CD4-positive, alpha-beta T cell treated with Interleukin-4 for 1 hour (primary cell): Measurements from ENCODE around the gene ARPC1A.
"Not testable (repeated sequence)": the region's sequence is repeated elsewhere in the genome, so short reads cannot be mapped to it uniquely, and the experiment has no call there.

ENCODE experiments used
- DNase-seq, 2 donors: peaks; one replicate each; pipeline ENCODE4 v3.0.0-alpha.2; 2020 to 2022

ARPC1A gene

DNA sequence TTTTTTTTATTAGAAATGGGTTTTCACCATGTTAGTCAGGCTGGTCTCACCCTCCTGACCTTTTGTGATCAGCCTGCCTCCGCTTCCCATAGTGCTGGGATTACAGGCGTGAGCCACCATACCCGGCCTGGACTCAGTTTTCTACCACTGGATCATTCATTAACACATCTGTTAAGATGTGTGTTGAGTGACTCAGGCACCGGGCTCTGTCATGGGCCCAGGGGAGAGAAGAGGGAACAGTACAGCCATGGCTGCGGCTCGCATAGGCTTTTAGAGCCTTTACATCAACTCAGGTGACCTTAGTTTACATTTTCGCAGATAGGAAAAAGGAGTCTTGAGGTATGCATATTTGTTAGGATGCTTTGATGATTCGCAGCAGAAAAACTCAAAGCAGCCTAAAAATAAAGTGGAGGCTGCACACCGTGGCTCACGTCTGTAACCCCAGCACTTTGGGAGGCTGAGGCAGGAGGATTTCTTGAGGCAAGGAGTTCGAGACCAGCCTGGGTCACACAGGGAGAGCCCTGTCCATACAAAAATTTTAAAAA is 45.8 kb downstream of the ARPC1A start:
- DNase-seq = no peak

DNA sequence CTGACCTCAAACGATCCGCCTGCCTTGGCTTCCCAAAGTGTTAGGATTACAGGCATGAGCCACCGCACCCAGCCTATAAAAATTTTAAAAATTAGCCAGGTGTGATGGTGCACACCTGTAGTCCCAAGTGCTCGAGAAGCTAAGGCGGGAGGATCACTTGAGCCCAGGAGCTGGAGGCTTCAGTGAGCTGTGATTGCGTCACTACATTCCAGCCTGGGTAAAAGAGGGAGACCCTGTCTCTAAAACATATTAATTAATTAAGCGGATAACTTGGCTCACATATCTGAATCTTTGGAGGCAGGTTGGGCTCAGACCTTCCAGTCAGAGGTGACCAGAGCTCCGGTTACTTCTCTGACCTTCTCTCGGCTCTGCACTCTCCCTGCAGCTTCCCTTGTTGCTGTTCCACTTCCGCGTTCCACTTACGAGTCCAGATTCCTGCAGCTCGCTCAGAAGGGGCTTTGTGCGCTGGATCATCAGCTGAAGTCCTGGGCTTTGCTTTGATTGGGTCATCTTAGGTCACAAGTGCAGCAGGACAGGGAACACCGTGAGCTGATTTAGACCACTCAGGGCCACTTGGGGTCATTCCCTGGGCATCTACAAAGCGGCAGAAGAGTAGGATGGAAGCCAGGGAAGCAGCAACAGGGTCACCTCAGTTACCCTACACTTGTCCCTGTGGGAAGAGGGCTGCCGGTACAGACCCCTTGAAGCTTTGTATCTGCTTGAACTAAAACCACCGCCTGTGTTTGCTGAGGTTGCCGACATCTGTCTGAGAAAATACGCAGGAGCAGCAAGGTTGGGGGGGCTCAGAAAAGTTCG is 46.8 kb downstream of the ARPC1A start:
- DNase-seq = no peak

DNA sequence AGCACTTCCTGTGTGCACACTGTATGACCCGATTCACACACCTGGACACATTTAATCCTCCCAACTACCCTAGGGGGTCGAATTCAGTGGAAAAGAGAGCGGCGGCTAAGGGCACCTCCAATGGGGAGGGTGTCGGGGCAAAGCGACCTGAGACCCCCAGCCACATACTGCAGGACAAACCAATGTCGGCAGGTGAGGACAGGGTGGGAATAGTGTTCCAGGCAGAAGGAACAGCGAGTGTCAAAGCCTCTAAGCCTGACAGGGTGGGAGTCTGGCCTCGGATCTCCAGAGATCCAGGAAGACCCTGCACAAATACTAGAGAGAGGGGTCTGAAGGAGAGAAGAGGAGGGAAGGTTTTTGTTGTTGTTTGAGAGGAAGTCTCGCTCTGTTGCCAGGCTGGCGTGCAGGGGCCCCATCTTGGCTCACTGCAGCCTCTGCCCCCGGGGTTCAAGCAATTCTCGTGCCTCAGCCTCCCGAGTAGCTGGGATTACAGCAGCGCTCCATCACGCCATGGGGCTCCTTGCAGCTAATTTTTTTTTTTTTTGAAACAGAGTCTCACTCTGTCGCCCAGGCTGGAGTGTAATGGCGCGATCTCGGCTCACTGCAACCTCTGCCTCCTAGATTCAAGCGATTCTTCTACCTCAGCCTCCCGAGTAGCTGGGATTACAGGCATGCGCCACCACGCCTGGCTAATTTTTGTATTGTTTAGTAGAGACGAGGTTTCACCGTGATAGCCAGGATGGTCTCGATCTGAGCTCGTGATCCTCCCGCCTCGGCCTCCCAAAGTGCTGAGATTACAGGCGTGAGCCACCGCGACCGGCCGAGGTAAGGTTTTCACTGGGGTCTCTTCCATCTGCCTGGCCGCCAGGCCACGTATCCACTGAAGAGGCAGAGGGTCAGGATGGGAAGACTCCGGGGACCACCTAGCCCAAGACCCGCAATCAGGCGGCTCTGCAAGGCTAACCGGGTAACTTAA is 47.7 kb downstream of the ARPC1A start:
- no peak for DNase-seq

DNA sequence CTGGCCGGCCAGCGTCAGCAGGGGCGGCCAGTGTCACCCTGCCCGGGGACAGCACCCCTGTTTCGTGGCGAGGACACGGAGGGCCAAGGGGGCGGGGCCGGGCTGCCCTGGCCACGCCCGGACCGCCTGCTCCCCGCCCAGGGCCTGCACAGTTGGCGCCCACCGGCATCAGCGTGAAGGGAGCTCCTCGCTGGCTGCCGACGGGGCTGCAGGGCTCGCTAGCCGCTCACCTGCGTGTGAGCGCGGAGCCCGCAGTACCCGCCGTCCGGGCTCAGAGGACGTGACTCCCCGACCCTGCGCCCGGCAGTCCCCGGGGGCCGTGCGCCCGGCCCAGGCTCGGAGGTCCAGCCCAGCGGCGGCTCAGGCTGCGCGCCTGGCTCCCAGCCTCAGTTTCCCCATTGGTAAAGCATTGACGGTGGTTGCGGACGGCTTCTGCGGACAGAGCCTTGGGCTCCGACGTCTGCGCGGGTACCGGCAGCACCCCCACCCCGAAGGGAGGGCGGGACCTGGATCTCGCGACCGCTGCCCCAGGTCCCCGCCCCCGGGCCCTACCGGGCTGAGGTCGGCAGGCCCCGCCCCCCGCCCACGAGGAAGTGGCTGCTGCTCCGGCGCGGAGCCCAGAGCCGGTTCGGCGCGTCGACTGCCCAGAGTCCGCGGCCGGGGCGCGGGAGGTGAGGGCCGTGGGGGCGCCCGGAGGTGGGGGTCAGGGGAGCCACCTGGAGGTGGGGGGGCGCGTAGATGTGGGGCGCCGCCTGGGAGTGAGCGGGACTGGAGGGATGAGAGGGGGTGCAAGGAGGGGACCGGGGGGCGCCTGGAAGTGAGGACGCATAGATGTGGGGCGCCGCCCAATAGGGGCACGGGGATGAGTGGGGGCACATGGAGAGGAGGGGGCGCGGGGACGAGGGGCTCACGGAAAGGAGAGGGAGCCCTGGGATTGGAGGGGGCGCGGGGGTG is 48.7 kb downstream of the ARPC1A start, which contains the start of gene ARPC1B:
TSS of gene ARPC1B (plus strand) at position 620 of the 954 bp plus-strand sequence. CDS start 10,985 bp downstream, outside the sequence.
- peak; percentile 86 for DNase-seq

DNA sequence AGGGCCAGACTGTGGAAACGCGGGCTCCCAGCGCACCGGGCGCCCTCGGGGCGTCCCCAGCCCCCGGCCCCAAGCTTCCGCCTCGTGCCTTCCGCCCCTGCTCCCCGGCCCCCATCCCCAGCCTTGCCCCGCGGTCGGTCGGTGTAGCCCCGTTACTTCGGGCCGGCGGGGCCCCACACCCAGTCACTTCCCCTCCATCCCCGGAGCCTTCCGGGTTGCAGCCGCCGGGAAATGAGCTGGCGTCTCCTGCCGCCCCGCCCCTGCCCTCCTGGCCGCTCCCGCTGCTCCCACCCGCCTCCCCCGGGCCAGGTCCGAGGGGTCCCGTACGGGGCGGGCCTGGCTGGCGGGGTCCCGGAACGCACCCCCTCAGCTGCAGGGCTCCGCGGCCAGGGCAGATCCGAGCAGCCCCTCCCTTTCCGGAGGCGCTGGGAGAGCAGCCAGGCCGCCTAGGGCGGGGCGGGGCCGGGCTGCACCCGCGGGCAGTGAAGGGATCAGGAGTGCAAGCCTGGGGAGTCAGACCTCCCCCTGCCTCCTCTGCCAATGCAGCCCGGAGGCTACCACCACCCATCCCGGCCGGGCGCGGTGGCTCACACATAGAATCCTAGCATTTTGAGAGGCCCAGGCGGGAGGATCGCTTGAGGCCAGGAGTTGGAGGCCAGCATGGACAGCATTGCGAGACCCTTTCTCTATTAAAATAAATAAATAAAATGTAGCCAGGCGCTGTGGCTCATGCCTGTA is 49.5 kb downstream of the ARPC1A start:
- DNase-seq = peak; percentile 57 to 70

DNA sequence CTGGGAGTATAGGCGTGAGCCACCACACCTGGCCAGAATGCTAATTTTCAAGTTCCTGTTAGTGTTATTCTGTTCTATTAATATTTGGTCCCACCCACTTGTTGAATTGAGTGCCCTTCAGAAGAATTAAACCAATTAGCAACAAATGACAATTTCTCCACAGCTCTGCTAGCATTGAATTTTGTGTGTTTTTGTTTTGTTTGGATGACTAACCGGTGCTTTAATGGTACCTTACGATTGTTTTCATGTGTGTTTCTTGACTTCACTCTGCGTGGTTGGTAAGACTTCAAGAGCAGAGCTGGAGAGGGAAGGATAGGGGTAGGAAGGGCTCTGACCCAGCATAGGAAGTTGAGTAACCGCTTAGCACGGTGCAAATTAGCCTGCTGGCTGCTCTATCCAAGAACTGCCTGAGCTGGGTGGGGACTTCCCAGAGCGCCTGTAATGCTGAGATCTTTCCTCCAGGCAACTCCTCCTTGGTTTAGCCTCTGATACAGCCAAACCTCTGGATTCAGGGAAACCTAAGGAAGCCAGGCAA is 53.4 kb downstream of the ARPC1A start:
- peak; percentile 71 to 74 for DNase-seq

DNA sequence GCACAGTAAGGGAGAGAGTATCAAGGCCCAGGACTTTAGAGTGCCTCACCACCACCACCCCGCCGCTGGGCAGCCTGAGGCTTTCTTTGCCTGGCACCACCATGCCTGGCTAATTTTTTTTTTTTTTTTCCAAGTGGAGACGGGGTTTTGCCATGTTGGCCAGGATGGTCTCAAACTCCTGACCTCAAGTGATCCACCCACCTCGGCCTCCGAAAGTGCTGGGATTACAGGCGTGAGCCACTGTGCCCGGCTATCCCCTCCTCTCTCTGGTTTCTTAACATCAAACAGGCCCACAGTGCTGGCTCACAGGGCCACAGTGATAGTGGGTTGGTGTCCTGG is 54.0 kb downstream of the ARPC1A start:
- not testable (repeated sequence) for DNase-seq

DNA sequence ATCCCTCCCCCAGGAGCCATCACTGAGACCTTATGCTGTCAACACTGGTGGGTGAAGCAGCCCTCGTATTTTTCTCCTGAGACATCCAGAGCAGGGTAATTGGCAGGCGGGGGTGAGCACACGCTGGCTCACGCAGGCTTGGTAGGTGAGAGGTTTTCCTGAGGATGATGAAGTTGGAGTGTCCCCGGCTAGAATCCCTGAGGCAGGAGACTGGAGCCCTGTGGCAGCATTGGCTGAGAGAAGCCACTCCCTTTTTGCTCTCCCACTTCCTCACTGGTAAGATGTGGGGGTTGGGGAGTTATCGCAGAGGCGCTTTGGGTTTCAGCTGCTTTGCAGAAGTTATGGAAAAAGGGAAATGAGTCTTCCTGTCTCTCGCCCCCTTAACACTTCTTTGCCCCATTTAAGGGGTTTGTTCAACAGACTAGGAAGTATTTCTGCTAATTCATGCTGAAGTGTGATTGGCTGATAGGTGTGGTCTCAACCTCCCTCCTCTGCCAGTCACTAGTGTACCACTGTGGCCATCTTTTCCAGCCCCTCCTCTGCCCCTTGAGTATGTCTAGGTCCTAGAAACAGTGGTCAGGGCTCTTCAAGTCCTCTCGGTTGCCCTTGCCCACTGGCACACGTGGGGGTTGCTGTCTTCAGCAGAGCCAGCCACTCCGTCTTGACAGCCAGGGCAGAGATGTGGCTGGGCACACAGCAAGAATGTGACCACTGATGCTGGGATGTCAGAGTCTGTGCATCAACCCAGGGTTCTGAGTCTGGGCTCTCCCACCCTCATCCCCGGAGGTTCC is 54.5 kb downstream of the ARPC1A start:
- DNase-seq = peak; percentile 66 to 74

DNA sequence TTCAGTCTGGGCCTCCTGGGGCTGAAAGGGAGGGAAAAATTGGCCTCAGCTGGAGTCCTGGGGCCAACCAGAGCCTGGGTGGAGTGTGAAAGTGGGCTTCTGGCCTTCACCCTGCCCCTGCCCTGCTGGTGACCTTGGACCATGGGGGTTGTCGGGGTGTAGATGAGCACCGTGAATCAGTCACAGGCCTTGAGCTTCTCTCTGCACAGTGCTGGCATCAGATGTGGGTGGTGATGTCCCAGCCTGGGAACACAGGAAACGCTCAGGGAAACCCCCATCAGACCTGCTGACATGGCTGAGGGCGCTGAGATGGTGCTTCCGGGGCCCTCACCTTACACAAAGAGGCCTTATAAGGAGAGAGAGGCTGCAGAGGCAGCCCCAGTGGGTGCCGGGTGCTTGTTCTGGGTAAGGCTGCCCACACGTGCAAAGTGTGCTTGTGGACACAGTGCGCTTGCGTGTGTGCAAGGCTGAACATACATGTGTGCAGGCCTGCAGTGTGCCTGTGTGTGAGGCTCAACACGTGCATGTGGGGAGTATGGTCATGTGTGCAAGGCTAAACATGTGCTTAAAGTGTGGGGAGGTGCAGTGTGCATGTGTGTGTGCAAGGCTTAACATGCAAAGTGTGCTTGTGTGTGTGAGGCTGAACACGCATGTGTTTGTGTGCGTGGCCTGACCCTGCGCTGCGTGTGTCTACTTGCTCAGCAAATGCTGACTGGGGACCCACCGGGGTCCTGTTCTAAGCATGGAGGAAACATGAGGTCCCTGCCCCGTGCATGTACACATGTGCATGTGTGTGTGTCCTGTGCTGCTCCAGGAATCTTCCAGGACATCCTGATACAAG is 55.3 kb downstream of the ARPC1A start:
- peak; percentile 94 to 95 for DNase-seq

DNA sequence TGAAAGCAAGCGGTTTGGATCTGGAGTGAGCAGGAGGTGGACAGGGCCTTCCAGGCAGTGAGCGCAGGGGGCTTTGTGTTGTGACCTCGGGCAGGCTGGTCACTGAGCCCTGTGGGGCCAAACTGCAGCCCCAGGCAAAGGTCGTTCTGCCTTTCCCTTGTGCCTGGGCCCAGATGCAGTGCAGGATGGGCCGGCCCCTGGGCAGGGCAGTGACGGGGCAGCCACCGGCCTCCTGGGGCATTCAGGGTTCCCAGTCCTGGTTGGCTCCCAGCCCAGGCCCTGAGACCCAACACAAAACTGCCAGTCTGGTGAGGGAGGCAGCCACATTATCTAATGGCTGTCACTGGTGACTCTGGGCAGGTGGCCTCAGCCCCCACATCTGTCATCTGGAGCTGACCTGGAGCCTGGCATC is 56.0 kb downstream of the ARPC1A start:
- no peak for DNase-seq

DNA sequence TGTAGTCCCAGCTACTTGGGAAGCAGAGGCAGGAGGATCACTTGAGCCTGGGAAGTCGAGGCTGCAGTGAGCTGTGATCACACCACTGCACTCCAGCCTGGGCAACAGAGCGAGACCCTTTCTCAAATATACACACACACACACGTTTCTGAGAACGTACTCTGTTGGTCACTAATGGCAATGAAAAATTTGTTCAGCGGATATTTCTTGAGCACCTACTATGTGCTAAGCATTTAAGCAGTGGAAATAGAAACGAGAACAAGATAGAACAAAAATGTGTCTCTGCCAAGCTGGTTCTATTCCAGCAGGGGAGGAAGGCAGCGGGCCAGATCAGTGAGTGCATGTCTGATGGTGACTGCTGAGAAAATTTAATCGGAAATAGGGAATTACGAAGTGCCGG is 57.5 kb downstream of the ARPC1A start:
- no peak for DNase-seq

DNA sequence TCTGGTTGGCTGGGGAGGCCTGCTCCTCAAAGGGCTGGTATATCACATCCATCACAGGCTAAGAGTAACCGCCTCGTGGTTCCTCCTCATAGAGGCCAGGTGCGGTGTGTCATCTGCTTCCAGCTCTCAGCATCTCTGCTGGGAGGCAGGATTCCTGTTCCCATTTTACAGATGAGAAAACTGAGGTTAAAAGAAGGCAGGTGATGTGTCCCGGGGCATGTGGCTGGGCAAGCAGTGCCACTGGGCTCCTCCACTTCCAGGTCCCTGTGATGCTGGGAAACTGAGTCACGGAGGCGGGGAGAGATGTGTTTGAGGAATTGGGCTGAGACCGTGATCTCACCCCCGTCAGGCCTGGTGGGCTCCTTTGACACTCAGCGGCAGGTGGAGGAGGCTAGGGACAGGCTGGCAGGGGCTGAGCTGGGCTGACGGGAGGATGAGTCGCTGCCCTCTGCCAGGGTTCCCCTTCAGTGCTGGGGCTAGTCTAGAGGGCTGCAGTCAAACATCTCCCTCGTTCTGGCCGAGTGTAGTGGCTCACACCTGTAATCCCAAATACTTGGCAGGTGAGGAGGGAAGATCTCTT is 58.2 kb downstream of the ARPC1A start:
- no peak for DNase-seq

DNA sequence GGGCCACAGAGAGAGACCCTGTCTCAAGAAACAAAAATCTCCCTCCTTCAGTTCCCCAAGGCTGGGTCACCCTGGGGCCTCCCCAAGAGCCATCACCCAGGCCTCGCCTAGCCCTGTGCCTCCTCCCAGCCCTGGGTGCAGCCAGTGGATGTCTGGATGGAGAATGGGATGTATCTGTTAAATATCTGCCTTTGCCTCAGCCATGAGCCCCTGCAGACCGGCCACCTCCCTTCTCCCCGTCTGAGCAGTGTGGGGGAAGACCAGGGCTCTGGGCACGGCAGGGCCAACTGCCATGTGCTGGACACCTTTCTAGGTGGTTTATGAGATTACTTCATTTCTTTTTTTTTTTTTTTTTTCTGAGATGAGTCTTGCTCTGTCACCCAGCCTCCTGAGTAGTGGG is 58.8 kb downstream of the ARPC1A start:
- DNase-seq = no peak

DNA sequence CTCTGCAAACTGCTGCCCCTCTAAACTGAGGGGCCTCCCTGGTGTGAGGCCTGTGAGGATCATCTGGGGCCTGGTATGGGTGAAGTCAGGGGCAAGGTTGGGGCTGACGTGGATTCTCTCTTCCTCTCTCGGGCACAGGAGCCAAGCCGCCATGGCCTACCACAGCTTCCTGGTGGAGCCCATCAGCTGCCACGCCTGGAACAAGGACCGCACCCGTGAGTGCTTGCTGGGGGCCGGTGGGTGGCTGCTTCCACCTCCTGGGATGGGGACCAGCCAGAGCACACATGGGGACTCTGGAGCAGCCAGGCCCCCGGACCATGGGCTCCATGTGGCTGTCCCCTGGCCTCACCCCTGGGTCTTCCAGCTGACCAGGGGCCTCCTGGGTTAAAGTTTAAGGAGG is 59.9 kb downstream of the ARPC1A start:
- no peak for DNase-seq

DNA sequence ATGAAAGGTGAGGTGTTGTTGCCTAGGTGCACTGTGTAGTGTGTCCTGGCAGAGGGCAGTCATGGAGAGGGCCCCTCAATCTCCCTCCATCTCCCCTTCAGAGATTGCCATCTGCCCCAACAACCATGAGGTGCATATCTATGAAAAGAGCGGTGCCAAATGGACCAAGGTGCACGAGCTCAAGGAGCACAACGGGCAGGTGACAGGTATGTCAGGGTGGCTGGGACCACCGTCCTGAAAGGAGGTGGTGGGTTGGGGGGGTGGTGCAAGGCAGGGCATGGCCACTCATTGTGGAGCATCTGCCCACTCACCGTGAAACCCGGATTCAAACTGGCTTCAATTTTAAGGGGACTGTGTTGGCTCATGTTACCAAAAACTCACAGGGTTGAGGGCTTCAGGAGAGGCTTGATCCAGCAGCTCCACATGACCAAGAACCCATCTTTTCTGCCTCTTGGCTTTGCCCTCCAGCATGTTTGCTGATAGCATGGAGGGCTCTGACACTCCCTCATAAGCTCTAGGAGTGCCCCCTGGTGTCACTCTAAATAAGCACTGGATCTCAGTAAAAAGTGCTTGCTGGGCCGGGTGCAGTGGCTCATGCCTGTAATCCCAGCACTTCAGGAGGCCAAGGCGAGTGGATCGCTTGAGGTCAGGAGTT is 61.0 kb downstream of the ARPC1A start:
- peak; percentile 57 to 63 for DNase-seq

DNA sequence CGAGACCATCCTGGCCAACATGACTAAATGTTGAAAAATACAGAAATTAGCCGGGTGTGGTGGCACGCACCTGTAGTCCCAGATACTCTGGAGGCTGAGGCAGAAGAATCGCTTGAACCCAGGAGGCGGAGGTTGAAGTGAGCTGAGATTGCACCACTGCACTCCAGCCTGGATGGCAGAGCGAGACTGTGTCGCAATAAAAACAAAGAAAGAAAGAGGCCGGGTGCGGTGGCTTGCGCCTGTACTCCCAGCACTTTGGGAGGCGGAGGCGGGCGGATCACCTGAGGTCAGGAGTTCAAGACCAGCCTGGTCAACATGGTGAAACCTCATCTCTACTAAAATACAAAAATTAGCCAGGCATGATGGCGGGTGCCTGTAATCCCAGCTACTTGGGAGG is 61.5 kb downstream of the ARPC1A start:
- not testable (repeated sequence) for DNase-seq

DNA sequence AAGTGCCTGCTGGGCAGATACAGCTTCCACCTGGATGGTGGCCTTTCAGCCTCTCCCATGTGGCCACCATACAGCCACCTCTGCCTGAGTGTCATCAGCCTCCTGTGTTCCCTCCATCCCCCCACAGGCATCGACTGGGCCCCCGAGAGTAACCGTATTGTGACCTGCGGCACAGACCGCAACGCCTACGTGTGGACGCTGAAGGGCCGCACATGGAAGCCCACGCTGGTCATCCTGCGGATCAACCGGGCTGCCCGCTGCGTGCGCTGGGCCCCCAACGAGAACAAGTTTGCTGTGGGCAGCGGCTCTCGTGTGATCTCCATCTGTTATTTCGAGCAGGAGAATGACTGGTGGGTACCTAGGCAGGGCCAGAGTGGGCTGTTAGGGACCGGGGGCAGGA is 62.2 kb downstream of the ARPC1A start:
- no peak for DNase-seq

DNA sequence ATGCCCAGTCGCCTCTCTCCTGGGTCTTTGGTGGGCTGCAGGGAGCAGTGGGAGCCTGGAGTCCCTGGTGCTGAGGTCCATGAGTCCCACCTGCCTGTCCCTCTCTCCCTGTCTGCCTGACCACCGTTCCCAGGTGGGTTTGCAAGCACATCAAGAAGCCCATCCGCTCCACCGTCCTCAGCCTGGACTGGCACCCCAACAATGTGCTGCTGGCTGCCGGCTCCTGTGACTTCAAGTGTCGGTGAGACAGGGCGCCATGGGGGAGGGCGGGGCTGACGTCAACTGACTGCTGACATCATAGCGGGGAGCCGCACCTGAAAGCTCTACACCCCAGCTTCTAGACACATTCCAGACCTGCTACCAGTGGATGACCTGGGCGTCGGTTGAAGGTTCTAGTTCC is 64.1 kb downstream of the ARPC1A start:
- no peak for DNase-seq
